Left lung (tissue), 10 donors: ENCODE data around the gene EML6. TPM values are rescaled to one million over a fixed set of nuclear protein-coding genes. Genes with fewer than 3 reads are reported as not detected.

Experiments
- ATAC-seq: fragments of 200-7000 bp; cut with Tn5 transposase; one replicate; pipeline ENCODE4 v1.9.1; 2020; ENCODE audit warnings: moderate library complexity
- DNase-seq, 4 donors: peaks; one replicate each; pipeline ENCODE4 v3.0.0-alpha.2; 2013 to 2020
- H3K27ac ChIP-seq, 2 donors: fragments of 200-600 bp; sonication (generic) in 1 of 2; one replicate each; pipeline versions ENCODE4 v1.5.0 to v1.8.0; 2020 to 2021
- H3K27me3 ChIP-seq, 2 donors: fragments of 200-600 bp; sonication (generic) in 1 of 2; one replicate each; pipeline versions ENCODE4 v1.5.0 to v1.8.0; 2020 to 2021
- H3K36me3 ChIP-seq, 2 donors: fragments of 200-600 bp; sonication (generic) in 1 of 2; one replicate each; pipeline versions ENCODE4 v1.5.0 to v1.8.0; 2020 to 2021
- H3K4me1 ChIP-seq, 2 donors: fragments of 200-600 bp; one replicate each; pipeline ENCODE4 v1.8.0; 2021
- H3K4me3 ChIP-seq, 2 donors: fragments of 200-600 bp; sonication (generic) in 1 of 2; one replicate each; pipeline versions ENCODE4 v1.5.0 to v1.8.0; 2020 to 2021; ENCODE audit warnings: mild to moderate bottlenecking in 1 of 2
- H3K9me3 ChIP-seq, 2 donors: fragments of 200-600 bp; sonication (generic) in 1 of 2; one replicate each; pipeline versions ENCODE4 v1.5.0 to v1.8.0; 2020 to 2021
- intact Hi-C, 2 donors: fragments of 100-400 bp; cut with DNase I; formaldehyde crosslinking; loops; one replicate each; pipeline versions ENCODE4 v1.11.2 to v1.14.2; 2022
- polyA plus RNA-seq, 6 donors: library from polyadenylated mRNA; unstranded; fragments of 120-200 nt; gene quantifications; one replicate each; pipeline ENCODE4 v1.2.1, GENCODE V29; 2013; ENCODE audit not compliant: insufficient read length in 6 of 6
- total RNA-seq, 2 donors: library from RNA; stranded (reverse); fragmentation: NEBNext Ultra II Directional; extraction: Animal tissue kit (Norgen Biotek cat#: 25700); gene quantifications; one replicate each; pipeline ENCODE4 v1.2.1, GENCODE V29; 2021
- TF ChIP-seq, protein P1 (sequence below), 2 donors: fragments of 200-600 bp; sonication (generic) in 1 of 2; IDR thresholded peaks; one replicate each; pipeline versions ENCODE4 v1.5.0 to v1.8.0; 2021; ENCODE audit warnings: antibody characterized with exemption in 2 of 2
- donor health status: DM: no; HTN: yes; CAD: no.
- donor health status: DM: no; HTN: no; CAD: no.

EML6 gene
- total and polyA plus RNA-seq, 8 donors, result 0.73 to 2.2 (median 1.3) TPM

DNA sequence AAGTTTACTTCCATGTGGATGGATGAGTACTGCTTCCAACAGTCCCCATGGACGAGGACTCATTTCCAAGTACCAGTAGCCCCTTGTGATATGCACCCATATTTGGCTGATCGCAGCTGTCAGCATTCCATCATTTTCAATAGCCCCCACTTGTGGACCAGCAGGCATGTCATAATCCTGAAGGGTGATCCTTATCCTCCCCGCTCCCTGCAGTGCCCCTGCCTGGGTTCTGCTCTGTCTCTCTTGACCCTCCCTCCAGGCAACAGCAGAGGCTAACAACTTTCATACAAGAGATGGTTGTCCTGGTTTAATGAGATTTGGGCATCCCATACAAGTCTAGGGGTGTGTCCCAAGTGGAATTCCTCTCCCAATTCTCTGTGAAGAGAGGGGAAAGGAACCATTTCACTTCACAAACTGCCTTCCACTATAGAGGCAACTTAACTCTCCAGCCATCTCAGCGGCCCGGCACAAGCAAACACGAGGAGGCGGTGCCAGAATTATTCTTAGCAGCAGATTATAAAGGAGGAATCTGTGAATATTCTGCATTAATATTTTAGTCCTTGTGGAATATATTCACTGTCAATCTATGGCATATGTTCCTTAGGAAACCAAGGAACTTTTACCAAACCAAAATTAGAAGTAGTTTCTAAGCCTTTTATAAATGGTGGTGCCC, 216.1 kb downstream of the EML6 start:
- Histone ChIP-seq H3K4me1 (no peaks in the 10 kb centered on the region), H3K27ac (no peak overlapping the region)
- intact Hi-C loops, result no loop called here

DNA sequence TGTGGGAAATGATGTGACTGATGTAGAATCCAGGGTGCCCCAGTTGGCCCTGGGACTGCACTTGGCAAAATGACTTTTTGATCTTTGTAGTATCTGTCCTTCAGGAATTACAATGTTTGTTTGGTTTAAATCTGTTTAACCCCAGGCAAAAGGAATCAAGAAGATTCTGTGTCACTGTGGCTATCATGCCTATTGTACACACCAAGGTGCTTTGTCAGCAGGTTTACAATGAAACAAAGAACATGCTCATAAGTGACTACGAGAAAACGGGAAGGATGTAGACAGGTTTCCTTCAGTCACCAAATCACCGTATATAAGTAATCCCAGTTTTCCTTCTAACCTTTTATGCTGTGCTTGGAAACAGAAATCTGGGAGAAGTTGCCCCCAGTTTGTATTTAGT, 217.3 kb downstream of the EML6 start:
- ATAC-seq, result no peak

More for the DNA sequence above, 216.1 kb downstream of the EML6 start:
- Histone ChIP-seq H3K9me3 (peaks cover 0 to 17% of the 10 kb centered on the region in 2 donors), H3K27me3 (no peaks in the 10 kb centered on the region), H3K4me3 (no peak overlapping the region), H3K36me3 (no peaks in the 10 kb centered on the region)
- ATAC-seq (no peak), DNase-seq (no peak)
- TF ChIP-seq, protein P1, sequence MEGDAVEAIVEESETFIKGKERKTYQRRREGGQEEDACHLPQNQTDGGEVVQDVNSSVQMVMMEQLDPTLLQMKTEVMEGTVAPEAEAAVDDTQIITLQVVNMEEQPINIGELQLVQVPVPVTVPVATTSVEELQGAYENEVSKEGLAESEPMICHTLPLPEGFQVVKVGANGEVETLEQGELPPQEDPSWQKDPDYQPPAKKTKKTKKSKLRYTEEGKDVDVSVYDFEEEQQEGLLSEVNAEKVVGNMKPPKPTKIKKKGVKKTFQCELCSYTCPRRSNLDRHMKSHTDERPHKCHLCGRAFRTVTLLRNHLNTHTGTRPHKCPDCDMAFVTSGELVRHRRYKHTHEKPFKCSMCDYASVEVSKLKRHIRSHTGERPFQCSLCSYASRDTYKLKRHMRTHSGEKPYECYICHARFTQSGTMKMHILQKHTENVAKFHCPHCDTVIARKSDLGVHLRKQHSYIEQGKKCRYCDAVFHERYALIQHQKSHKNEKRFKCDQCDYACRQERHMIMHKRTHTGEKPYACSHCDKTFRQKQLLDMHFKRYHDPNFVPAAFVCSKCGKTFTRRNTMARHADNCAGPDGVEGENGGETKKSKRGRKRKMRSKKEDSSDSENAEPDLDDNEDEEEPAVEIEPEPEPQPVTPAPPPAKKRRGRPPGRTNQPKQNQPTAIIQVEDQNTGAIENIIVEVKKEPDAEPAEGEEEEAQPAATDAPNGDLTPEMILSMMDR (IDR thresholded peaks at IDR 0.05), result no peak

DNA sequence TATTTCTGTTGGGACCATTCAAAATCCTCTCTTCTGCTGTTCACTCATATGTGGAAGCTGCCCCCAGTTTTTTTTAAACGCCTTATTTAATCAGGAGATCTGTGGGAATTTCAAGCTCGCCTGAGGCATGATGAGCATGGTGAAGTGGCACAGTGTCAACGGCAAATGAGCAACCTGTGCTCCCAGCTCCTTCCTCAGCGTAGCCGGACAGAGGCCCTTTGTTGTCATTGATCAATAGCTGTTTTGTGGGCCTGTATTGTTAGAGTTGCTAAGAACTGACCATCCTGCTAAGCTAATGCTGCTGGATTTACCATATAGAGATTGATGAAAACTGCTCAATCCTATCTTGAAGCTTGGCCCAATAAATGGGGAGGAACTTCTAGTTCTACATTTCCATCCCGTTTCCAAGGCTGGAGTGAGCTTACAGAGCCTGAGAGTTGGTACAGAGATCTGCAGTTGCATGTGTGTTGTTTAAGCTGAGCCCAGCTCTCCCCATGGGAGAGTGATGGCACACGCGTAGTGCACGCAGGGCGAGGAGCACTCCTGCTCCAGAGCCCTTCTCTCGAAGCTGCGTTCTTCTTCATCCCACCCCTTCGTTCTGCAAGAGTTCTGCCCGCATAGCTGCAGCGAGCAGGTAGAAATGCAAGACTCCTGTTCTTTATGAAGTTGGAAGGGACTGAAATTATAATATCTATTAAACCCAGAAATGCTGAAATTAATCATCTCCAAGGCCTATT, 218.0 kb downstream of the EML6 start:
- no peaks in the 10 kb centered on the region for H3K27me3 ChIP-seq
- ATAC-seq (no peak), DNase-seq (no peak)
- H3K9me3 ChIP-seq, result peaks cover 0 to 17% of the 10 kb centered on the region in 2 donors
- no peaks in the 10 kb centered on the region for H3K4me1 ChIP-seq
- TF ChIP-seq, protein P1 (IDR thresholded peaks at IDR 0.05), result no peak
- H3K36me3 ChIP-seq, result no peaks in the 10 kb centered on the region
- intact Hi-C loops, result no loop called here
- no peak overlapping the region for H3K27ac ChIP-seq
- H3K4me3 ChIP-seq, result no peak overlapping the region

More for the DNA sequence above, 217.3 kb downstream of the EML6 start:
- TF ChIP-seq, protein P1 (IDR thresholded peaks at IDR 0.05), result no peak
- Histone ChIP-seq H3K4me3 (no peak overlapping the region), H3K9me3 (peaks cover 0 to 17% of the 10 kb centered on the region in 2 donors), H3K27me3 (no peaks in the 10 kb centered on the region), H3K4me1 (no peaks in the 10 kb centered on the region), H3K27ac (no peak overlapping the region), H3K36me3 (no peaks in the 10 kb centered on the region)
- intact Hi-C loops, result no loop called here
- no peak for DNase-seq

DNA sequence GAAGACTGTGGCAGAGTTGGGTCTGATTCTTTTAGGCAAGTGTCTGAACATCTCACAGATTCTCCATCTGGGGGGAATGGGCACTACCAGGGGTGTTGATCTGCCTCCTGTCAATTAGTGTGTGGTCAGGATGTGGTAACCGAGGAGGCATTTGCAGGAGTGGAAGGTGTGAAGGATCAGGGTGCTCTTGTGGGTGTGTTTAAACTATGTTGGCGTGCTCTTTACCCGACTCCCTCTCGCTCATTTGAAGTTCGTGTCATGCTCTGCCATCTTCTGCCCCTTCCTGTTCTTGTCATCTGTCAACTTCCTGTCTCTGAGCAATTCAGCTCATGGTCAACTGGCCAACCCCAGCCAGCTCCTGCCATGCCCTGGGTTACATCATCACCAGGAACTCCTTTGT, 218.9 kb downstream of the EML6 start:
- ATAC-seq, result no peak
- Histone ChIP-seq H3K9me3 (peaks cover 0 to 13% of the 10 kb centered on the region in 2 donors), H3K4me1 (no peaks in the 10 kb centered on the region), H3K36me3 (no peaks in the 10 kb centered on the region), H3K27ac (no peak overlapping the region), H3K4me3 (no peak overlapping the region), H3K27me3 (no peaks in the 10 kb centered on the region)
- TF ChIP-seq, protein P1 (IDR thresholded peaks at IDR 0.05), result no peak
- intact Hi-C loops, result no loop called here
- no peak for DNase-seq

DNA sequence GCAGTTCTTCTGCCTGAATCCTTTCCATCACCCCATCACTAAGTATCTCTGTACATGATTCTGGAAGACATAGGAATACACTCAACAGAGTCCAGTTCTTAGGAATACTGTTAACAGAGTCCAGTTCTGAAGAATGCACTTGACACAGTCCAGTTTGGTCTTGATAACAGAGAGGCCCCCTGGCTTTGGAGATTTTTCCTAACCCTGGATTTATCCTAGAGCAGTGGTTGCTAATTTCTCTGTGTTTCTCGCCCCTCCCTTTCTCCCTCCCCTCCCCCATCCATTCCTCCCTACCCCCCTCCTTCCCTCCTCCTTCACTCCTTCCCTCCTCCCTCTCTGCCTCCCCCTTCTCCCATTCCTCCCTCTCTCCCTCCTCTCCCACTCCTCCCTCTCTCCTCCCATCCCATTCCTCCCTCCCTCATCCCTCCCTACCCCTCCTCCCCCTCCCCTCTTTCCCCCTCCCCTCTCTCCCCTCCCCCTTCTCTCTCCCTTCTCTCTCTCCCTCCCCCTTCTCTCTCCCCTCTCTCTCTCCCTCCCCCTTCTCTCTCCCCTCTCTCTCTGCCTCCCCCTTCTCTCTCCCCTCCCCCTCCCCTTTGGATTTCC, 221.4 kb downstream of the EML6 start:
- Histone ChIP-seq H3K4me1 (no peaks in the 10 kb centered on the region), H3K27me3 (no peaks in the 10 kb centered on the region), H3K36me3 (no peaks in the 10 kb centered on the region), H3K27ac (no peak overlapping the region), H3K9me3 (no peaks in the 10 kb centered on the region), H3K4me3 (no peak overlapping the region)
- TF ChIP-seq, protein P1 (IDR thresholded peaks at IDR 0.05), result no peak
- intact Hi-C loops, result no loop called here
- ATAC-seq (no peak), DNase-seq (no peak)
